ENCODE data around the gene ANP32E.
"Not testable (repeated sequence)": the region's sequence is repeated elsewhere in the genome, so short reads cannot be mapped to it uniquely, and the experiment has no call there.

The ANP32E gene

DNA sequence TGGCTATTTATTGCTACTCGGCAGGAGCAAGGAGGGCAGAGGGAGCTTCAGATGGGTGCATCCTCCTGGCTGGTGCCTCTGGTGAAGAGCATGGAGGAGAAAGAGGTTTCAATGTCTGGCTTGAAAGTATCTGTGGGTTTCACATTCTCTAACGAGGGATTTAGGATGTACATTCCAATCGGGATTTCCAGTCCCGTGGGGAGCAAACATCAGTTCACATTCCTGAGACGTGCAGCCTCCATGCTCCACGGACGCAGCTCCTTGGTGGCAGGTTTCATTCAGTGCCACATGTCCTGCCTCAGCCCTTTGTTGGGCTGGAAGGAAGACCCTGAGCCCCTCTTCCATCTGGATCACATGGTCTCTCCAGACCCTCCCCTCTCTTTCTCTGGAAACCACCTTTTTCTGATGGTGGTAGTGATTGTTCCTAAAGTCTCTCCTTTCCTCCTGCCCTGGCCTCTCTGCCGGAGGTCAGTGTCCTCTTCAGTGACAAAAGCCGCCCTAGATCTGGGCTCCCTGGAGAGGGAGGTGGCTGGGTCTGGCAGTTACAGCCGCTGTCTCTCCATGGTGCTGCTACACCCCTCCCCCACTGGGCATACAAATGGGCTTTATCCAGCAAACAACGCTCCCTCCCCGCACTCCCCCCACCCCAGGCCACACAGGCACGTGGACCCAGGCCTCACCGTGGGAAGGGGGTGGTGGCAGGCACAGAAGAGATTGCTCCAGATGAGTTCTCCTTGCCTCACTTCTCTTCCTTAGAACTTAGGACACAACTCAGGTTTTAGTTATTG is 20.8 kb upstream of the ANP32E start:
- DNase-seq = no peak

DNA sequence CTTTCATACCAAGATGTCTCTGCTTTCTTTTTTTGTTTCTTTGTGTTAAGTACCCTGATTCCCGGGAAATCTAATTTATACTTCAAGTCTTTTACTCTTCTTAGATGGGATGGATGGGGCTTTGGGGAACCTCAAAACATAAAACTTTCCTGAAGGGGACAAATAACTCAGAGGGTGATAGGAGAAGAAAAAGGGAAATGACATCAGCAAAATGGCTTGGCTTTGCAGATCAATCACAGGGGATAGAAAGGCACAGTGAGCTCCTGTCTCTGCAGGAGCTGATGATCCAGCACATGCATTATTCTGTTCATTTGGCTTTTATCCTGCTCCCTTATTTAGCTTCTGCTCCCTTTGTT is 20.3 kb upstream of the ANP32E start:
- no peak for DNase-seq

GRCh38 chr1:150249936-150250335 is 14.0 kb upstream of the ANP32E start:
- no peak for DNase-seq

- no peak for DNase-seq
These were observed 7.1 kb upstream of the ANP32E start for GRCh38 chr1:150243003-150243402.

DNA sequence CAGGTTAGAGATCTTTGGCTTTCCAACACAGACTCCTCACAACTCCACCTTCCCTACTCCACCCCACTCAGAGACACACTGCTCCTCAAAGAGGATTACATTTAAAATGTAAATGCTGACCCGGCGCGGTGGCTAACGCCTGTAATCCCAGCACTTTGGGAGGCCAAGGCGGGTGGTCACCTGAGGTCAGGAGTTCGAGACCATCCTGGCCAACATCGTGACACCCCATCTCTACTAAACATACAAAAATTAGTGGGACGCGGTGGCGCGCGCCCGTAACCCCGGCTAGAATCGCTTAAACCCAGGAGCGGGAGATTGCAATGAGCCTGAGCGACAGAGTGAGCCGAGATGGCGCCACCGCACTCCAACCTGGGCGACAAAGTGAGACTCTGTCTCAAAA is 1.8 kb upstream of the ANP32E start:
- DNase-seq = no peak

DNA sequence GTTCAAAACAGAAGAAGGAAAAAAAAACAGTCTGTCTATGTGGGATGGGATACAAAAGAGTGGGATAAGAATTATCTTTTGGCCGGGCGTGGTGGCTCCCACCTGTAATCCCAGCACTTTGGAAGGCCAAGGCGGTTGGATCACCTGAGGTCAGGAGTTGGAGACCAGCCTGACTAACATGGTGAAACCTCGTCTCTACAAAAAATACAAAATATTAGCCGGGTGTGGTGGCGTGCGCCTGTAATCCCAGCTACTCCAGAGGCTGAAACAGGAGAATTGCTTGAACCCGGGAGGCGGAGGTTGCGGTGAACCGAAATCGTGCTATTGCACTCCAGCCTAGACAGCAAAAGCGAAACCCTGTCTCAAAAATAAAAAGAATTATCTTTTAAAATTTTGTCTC is 1.3 kb upstream of the ANP32E start:
- DNase-seq = not testable (repeated sequence)

- peak; percentile 86 for DNase-seq
These were observed 745 bp upstream of the ANP32E start for GRCh38 chr1:150236614-150237100.

GRCh38 chr1:150235294-150235851 is 539 bp downstream of the ANP32E start:
- no peak for DNase-seq

GRCh38 chr1:150234566-150235293 is 1.2 kb downstream of the ANP32E start:
- DNase-seq = peak; percentile 48

DNA sequence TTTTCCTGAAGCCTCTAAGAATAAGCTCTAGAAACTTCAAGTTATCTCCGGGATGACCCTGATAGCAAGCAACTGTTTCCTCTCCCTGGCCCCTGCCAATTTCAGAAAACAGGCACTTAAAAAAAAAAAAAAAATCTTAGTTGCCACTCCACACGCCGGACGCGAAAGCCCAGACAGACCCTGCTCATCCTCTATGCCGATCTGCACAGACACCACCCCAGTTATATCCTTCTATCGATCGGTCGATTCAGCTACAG is 1.7 kb downstream of the ANP32E start:
- DNase-seq = no peak

- peak; percentile 37 for DNase-seq
These were observed 2.3 kb downstream of the ANP32E start for GRCh38 chr1:150233359-150234308.

- DNase-seq = not testable (repeated sequence)
These were observed 3.0 kb downstream of the ANP32E start for GRCh38 chr1:150232921-150233320.

DNA sequence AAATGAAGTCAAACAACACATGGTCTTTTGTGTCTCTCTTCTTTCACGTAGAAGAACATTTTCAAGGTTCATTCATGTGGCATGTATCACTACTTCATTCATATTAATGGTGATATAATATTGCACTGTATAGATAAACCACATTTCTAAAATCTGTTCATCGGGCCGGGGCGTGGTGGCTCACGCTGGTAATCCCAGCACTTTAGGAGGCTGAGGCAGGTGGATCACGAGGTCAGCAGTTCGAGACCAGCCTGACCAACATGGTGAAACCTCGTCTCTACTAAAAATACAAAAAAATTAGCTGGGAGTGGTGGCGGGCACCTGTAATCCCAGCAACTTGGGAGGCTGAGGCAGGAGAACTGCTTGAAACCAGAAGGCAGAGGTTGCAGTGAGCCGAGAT is 7.7 kb downstream of the ANP32E start:
- not testable (repeated sequence) for DNase-seq

- DNase-seq = no peak
These were observed 8.7 kb downstream of the ANP32E start for GRCh38 chr1:150227228-150227627.

DNA sequence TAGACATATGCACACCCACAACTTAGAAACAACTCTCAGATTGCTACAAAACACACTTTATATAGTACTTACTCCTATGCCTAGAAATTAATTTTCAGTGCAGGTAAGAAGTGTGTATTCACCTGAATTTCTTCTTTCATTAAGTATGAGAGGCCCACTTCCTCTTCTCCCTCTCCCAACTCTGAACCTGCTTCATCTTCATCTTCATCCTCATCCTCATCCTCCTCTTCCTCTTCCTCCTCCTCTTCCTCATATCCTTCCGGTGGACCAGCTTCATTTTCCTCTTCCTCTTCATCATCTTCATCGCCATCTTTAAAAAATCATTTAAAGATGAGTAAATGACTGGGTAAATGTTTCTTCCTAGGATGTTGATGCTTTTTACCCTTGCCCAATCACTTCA is 9.4 kb downstream of the ANP32E start:
- no peak for DNase-seq

- DNase-seq = no peak
These were observed 10.4 kb downstream of the ANP32E start for GRCh38 chr1:150225546-150225945.

GRCh38 chr1:150224983-150225382 is 10.9 kb downstream of the ANP32E start:
- no peak for DNase-seq

DNA sequence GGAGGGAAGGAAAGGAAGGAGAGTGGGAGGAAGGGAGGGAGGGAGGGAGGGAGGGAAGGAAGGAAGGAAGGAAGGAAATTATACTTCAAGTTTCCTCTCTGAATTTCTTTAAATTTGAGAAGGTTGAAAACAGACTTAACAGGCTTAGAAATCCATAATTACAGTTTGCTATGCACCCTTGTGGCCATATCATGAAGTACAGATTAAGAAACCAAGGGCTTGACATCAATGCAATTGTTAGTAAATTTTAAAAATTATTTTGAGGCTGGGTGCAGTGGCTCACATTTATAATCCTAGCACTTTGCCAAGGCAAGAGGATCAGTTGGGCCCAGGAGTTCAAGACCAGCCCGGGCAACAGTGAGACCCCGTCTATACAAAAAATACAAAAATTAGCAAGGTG is 14.4 kb downstream of the ANP32E start:
- DNase-seq = no peak

DNA sequence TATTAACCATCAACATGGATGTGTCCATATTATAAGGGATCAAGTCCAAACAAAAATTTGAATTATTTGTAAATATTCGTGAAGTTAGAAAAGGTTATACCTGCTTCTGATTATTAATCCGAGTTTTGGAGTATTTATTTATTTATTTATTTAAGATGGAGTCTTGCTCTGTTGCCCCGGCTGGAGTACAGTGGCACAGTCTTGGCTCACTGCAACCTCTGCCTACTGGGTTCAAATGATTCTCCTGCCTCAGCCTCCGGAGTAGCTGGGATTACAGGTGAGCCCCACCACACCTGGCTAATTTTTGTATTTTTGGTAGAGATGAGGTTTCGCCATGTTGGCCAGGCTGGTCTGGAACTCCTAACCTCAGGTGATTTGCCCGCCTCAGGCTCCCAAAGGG is 20.1 kb downstream of the ANP32E start:
- not testable (repeated sequence) for DNase-seq

DNA sequence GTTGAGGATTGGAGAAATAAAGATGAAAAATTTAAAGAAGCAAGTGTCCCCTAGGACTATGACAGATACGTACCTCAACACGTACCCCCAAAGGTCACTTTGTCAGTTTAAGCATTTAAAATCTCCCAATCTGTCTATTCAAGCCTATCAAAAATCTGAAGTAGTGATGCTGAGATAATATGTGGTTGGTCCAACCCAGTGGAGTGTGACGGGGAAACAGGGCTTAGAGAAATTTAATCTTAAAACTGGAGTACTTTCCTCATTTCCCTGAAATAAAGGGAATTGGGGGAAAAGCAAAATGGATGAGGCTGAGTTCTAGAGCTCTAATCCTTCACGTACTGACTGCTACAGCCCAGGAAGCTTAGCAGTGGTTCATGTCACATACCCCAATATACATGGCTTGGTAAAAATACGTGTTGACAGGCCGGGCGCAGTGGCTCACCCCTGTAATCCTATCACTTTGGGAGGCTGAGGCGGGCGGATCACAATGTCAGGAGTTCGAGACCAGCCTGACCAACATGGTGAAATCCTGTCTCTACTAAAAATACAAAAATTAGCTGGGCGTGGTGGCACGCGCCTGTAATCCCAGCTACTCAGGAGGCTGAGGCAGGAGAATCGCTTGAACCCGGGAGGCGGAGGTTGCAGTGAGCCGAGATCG is 21.7 kb downstream of the ANP32E start:
- not testable (repeated sequence) for DNase-seq

GRCh38 chr1:150213170-150214098 is 22.5 kb downstream of the ANP32E start:
- DNase-seq = no peak
